ENCODE measurements around the gene RTL9.

DNA sequence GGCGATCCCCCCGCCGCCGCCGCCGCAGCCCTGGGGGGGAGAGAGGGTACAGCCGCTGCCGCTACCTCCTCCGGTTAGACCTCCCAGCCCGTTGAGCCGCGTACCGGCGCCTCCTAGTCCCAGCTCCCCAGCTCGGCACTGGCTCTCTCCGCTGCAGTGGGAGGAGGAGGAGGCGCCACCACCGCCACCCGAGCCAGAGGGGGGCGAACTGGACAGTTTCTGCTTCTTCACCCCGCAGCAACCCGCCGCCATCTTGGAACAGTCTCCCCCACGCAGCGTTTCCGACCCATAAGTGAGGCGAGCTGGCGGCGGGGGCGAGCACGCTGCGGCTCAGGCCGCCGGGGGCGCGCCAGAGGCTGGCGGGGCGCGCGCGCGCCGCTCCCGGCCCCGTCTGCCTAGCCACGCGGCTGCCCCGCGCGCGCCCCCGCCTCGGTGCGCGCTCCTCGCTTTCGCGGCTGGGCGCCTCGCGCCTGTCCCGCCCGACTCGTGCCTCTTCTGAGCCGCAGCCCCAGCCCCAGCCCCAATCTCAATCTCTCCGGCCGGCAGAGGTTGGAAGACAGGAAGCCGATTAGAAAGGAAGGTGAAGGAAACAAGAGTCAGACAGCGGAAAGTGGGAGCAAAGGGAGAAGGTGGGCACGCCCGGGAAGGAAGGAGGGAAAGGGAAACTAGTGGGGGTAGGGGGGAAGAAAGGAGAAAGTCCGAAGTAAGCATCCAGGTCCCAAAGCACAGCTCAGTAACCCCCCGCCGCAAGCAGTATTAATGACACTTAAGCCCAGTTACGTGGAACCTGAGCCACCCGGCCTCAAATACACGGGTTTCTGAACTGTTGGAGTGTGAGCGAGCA, 40.6 kb upstream of the RTL9 start, which contains the start of gene AMMECR1:
- TF ChIP-seq CEBPB (IDR thresholded peaks at IDR 0.05; ENCODE audit: borderline replicate concordance, low read depth, low read length) (no peak), ZNF24 (IDR thresholded peaks at IDR 0.05) (no peak), GABPA (IDR thresholded peaks at IDR 0.05; ENCODE audit: low read depth, low read length) (no peak), GABPA (CRISPR knock-in tag; IDR thresholded peaks at IDR 0.05; ENCODE audit: low read depth) (no peak), ZNF251 (CRISPR knock-in tag; IDR thresholded peaks at IDR 0.05) (no peak), SCMH1 (CRISPR knock-in tag; IDR thresholded peaks at IDR 0.05; ENCODE audit: borderline replicate concordance) (no peak), JUND (CRISPR knock-in tag; IDR thresholded peaks at IDR 0.05) (no peak), ZNF777 (CRISPR knock-in tag; IDR thresholded peaks at IDR 0.05) (no peak), KLF6 (CRISPR knock-in tag; IDR thresholded peaks at IDR 0.05) (0 out of 2 replicates have a peak, but pooled peaks have one; percentile 14), CBFB (CRISPR knock-in tag; IDR thresholded peaks at IDR 0.05) (no peak), TGIF2 (CRISPR knock-in tag; IDR thresholded peaks at IDR 0.05) (no peak), SP4 (CRISPR knock-in tag; IDR thresholded peaks at IDR 0.05) (no peak)
- TF ChIP-seq, protein P1, sequence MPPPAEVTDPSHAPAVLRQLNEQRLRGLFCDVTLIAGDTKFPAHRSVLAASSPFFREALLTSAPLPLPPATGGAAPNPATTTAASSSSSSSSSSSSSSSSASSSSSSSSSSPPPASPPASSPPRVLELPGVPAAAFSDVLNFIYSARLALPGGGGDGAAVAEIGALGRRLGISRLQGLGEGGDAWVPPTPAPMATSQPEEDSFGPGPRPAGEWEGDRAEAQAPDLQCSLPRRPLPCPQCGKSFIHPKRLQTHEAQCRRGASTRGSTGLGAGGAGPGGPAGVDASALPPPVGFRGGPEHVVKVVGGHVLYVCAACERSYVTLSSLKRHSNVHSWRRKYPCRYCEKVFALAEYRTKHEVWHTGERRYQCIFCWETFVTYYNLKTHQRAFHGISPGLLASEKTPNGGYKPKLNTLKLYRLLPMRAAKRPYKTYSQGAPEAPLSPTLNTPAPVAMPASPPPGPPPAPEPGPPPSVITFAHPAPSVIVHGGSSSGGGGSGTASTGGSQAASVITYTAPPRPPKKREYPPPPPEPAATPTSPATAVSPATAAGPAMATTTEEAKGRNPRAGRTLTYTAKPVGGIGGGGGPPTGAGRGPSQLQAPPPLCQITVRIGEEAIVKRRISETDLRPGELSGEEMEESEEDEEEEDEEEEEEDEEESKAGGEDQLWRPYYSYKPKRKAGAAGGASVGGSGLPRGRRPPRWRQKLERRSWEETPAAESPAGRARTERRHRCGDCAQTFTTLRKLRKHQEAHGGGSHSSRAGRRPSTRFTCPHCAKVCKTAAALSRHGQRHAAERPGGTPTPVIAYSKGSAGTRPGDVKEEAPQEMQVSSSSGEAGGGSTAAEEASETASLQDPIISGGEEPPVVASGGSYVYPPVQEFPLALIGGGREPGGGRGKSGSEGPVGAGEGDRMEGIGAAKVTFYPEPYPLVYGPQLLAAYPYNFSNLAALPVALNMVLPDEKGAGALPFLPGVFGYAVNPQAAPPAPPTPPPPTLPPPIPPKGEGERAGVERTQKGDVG (CRISPR knock-in tag; IDR thresholded peaks at IDR 0.05; ENCODE audit: borderline replicate concordance): no peak

Data from HepG2 (cell line).